IPS DF 19.7 (cell line): ENCODE measurements around the gene CFAP251.
"Not testable (repeated sequence)": the region's sequence is repeated elsewhere in the genome, so short reads cannot be mapped to it uniquely, and the experiment has no call there.

Experiments
- DNase-seq: peaks from one replicate; pipeline ENCODE4 v3.0.0-alpha.2; 2013; ENCODE audit warnings: low read depth, low spot score

Gene CFAP251

DNA sequence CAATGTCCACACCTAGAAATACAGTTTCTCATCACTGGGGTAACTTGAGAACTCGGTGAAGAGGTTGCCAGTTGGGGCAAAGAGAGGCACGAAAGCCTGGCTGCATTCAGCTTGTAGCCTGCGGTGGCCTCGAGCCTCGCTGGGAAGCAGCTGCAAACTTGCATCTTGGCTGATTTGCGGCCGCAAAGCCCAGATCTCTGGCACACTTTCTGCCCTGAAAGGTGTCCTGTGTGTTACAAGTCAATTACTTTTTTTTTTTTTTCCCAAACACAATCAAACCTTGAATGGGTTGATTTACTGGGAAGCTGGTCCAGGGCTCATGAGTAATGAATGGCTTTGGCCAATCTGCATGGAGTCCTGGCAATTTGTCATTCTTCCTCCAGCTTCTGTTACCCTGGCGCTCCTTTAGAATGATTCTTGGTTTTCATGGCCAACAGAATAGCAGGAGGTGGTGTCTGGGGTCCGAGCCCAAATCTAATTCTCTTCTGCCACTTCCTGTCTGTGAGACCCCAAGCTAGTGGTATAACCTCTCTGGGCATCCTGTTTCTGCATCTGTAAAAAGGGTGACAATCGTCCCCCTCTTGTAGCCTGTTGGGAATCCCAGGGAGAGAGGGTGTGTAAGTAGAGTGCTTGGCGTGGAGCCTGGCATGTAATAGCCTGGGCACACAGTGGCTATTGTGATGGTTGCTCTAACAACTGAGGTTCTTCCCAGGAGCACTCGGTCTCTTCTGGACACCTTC is 109.9 kb downstream of the CFAP251 start:
- DNase-seq = no peak

DNA sequence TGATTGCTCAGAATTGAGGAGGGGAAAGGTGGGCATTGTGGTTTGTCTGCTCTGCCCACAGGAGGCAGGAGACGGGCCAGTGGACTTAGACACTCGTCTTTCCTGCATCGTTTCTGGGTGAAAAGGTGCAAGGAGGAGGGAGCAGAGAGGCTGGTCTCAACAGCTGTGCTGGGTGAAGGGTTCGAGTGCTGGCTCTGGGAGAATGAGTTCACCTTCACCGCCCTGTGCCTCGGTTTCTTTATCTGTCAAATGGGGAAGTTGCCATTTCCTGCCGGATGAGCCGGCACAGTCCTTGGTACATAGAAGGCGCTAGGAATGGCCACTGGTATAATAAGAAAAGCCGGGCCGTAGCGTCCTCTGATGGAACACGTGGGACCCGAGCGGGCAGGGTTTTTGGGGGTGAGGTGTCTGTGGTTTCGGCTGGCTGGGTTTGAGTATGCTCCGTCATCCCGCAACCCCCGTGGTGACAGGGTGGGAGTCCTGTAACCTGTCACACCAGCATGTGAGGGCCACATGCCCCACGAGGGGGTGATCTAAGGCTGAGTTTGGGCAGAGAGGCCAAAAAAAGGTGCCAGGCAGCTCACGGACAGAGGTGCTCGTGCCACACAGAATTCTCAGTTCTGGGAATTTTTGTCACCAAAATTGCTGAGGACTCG is 110.6 kb downstream of the CFAP251 start:
- DNase-seq = no peak

DNA sequence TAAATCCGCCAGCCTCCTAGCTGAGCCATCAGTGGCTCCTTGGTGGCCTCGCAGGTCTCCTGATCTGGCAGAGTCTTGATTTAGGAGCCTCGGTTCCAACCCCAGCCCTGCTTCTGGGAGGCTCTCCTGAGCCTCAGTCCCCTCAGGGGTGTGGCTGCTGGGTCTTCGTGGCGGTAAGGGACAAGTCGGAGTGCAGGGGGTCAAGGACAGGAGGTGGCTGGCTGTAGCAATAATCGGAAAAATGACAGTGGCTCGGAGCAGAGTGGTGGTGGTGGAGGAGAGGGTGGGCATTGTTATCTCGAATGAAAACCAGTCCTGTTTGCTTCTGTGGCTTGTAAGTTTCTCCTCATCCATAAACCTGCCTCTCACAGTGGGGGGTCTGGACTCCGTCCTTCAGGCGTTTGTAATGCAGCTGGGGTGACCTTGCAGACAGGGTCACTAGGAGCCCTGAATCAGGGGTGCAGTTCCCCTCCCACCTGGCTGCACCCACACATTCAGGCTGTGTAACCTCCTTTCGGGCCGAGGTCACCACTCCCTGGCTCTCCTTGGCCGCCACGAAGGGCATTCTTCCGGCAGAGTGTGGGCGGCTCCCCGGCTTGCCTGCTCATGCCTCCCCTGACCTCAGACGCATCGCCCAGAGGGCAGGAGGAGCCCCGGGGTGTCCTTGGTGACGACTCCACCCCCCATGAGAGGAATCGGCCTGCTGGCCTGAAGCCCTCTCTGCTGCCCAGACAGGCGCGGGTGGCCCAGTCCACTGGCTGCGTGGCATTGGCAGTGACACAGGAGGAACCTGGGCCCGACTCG is 111.4 kb downstream of the CFAP251 start:
- DNase-seq = no peak

DNA sequence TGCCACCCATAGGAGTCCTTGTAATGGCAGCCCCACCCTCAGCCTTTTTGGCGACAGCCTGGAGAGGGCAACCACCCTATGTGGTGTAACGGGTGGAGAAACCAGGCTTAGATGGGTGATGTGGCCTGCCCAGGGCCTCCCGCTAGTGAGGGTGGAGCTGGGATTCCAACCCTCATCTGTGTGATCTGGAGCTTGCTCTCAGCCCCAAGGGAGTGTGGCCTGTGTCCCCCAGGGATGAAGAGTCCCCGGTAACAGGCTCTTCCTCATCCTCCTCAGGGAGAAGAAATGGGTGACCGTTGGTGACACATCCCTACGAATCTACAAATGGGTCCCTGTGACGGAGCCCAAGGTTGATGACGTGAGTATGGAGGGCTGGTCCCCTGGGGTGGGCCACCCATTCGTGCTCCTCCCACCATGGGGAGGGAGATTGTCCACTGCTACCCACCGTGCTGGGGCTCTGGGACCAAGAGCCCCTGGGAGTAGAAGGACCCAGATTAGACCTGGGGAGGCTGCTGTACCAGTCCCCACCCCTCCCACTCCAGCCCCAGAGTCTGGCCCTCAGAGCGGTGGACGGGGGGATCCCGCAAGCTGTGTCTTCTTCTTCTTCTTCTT is 112.1 kb downstream of the CFAP251 start:
- no peak for DNase-seq

DNA sequence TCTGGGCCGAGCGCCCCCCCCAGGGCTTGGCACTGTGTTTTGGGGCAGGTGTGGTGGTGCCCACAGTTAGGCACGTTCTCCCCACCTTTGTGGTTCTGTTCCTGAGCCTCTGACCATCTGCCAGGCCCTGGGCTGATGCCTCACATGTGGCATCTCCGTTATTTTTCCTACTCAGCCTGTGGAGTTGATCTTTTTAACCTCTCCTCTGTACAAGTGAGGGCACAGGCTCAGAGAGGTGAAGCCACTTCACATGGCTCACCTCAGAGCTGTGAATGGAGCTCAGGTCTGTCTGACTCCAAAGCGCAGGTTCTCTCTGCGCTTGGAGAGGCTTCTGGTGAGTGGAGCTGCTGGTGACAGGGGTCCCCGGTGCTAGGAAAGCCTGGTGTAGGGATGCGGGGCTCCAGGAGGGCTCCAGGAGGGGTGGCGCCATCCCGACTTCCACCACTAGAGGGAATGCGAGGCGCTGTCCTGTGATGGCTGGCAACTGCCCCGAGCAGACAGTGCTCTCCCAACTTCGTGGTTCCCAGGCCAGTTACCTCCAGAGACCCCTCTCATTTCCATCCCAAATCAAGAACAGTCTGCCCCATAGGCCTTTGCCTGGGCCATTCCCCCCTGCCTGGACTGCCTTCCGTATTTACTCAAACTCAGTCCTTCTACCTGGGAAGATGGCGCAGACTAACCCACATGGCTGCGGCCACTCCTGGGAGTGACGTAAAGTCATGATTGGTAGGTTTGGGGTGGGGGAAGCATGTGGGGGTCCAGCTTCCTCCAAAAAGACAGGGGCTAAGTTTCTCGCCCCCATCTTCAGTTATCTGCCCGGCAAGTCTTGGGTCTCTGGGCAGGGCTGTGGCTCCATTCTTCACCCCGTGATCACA is 113.2 kb downstream of the CFAP251 start:
- DNase-seq = no peak

DNA sequence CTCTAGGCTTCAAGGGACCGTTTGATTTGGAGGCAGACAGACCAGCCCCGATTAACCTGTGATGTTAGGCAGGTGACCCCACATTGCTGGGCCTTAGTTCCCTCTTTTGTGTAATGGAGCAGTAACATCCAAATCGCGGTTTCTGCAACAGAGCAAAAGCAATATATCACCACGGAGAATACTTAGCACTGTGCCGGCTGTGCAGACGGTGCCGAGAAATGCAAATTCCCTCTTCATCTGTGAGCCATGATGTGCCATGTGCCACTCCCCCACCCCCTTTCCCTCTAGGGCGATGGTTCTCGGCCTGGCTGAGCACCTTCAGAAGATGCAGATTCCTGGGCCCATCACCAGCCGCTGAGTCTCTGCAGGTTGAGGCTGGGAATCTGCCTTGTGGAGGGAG is 114.2 kb downstream of the CFAP251 start:
- DNase-seq = no peak

DNA sequence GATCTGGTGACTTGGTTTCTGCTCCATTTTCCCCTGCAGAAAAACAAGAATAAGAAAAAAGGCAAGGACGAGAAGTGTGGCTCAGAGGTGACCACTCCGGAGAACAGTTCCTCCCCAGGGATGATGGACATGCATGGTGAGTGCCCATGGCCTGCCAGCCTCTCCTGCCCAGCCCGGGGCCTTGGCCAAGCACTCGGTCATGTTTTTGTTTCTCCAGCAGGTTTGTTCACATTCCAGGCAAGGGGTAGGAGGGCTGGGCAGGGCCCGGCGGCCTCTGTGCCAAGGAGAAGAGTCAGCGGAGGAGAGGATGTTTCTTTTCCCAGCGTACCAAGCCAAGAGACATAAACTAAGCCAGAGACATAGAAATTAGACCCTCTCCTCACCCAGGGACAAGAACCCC is 116.9 kb downstream of the CFAP251 start:
- DNase-seq = no peak

DNA sequence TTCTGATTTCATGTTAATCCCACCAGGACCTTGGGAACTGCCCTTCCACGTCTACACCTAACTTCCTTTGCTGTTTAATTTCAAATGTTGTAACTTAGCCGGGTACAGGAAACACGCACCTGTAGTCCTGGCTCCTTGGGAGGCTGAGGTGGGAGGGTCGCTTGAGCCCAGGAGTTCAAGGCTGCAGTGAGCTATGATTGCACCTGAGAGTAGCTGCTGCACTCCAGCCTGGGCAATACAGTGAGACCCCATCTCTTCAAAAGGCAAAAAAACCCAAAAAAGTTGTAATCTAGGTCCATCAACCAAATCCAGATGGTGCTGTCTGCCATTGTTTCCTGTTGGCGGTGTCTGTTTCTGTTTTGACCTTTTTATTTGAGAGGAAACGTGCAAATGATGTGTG is 117.8 kb downstream of the CFAP251 start:
- no peak for DNase-seq

DNA sequence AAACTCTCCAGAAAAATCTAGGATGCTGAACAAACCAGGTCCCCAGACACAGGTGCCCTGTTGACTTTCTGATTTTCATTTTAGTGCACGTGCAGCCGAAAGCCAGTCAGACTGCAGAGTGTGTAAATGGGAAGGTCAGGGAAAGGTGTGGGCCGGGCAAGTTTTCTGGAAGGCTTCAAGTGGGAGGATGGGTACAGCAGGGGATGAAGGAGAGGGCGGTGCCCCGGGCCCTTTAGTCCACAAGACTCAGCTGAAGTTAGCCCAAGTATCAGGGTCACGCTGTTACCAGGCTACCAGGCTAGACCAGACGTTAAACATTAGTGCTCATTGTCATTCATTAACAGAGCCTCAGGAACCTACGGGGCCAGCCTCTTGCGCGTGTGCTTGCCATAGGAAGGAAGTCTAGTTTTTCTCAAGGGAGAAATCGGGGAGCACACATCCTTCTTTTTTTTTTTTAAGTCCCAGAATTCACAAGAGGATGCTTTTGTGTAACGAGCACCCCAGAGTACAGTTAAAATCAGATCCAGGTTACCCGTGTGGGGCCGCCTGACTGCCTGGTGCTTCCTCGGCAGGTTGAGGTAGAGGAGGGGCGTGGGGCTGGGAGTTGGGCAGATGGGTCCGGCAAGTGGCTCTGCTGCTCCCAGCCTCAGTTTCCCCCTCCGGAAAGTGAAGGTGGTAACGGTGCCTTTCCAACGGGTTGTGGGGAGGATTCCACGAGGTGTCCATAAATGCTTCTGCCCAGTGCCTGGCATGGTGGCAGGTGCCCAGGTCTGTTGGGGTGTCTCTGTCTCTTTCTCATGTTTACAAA is 122.4 kb downstream of the CFAP251 start:
- DNase-seq = no peak

DNA sequence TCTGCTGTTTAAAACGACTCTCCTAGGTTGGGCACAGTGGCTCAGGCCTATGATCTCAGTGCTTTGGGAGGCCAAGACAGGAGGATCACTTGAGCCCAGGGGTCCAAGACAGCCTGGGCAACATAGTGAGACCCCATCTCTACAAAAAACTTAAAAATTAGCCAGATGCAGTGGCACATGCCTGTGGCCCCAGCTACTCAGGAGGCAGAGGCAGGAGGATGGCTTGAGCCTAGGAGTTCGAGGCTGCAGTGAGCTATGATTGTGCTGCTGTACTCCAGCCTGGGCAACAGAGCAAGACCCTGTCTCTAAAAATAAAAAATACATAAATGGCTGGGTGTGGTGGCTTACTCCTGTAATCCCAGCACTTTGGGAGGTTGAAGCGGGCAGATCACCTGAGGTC is 123.1 kb downstream of the CFAP251 start:
- DNase-seq = not testable (repeated sequence)

DNA sequence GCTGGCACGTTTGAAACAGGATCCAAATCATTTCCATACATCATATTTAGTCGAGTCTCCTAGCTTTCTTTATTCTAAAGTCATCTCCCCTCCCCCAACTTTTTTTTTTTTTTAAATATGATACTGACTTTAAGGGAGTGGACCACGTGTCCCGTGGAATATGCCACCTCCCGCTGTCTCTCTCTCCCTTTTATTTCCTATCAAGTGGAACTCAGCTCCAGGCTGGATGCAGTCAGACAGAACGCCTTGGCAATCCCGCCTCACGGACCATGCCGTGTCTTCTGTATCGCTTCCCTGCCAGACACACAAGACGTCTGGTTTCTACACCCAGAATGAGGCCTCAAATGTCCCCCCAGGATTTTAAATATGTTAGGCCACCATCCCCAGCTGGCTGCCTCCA is 124.5 kb downstream of the CFAP251 start:
- DNase-seq = no peak

DNA sequence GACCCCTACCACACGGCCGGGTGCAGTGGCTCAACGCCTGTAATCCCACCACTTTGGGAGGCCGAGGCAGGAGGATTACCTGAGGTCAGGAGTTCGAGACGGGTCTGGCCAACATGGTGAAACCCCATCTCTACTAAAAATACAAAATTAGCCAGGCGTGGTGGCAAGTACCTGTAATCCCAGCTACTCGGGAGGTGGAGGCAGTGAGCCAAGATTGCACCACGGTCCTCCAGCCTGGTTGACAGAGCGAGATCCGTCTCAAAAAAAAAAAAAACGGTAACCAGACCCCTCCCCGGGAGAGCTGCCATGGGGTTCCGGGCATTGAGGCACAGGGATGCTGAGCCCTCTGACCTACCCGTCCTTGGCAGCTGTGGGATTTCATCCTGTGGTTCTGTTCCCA is 125.1 kb downstream of the CFAP251 start:
- DNase-seq = no peak

DNA sequence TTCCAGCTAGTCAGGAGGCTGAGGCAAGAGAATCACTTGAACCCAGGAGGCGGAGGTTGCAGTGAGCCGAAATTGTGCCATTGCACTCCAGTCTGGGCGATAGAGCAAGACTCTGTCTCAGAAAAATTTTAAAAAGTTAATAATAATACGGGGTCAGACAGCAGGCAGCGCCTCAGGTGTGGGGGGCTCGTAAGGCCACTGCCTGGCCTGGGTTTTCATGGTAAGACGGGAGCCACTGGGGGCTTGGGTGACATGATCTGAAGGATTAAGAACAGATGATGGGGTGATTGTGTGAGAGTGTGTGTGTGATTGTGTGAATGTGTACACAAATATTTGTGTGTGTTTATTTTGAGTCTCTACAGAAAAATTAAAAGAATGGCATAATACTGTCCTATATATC is 126.9 kb downstream of the CFAP251 start:
- no peak for DNase-seq

DNA sequence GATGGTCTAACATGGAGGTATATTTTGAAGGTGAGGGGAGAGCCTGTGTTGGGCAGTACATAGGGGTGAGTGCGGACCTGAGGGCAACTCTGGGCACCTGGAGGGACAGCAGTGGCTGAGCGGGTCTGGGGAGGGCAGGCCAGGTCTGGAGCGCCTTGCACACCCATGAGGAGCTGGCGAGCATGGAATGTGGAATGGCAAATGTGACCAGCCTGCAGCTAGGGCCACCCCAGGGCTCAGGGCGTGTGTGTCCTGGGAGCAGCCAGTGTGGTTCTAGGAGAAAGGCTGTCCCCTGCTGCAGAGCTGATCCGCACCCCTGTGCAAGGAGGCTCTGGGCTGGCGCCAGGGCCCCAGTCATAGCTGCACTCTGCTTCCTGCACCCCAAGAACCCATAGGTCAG is 127.8 kb downstream of the CFAP251 start:
- no peak for DNase-seq

DNA sequence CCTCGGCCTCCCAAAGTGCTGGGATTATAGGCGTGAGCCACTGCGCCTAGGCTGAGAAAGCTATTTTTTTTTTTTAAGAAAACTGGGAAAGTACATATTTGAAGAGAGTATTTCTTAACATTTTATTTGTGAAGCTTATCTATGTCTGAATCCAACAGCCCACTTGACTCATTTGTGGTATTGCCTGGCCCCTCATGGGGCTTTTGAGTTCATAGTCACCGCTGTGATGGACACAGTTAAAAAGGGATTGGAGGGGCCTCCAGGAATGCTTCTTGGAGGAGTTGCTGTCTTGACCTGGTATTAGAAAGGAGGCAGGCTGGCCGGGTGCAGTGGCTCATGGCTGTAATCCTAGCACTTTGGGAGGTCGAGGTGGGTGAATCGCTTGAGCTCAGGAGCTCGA is 129.8 kb downstream of the CFAP251 start:
- DNase-seq = no peak

DNA sequence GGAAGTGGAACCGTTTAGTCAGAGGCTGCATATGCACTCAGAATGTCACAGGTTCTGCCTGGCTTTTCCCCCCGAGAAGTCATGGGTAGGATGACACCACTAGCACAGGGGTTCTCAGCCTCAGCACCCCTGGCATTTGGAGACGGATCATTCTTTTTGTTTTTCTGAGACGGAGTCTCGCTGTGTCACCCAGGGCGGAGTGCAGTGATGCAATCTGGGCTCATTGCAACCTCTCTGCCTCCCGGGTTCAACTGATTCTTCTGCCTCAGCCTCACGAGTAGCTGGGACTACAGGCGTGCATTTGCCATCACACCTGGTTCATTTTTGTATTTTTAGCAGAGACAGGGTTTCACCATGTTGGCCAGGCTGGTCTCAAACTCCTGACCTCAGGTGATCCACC is 131.4 kb downstream of the CFAP251 start:
- no peak for DNase-seq

DNA sequence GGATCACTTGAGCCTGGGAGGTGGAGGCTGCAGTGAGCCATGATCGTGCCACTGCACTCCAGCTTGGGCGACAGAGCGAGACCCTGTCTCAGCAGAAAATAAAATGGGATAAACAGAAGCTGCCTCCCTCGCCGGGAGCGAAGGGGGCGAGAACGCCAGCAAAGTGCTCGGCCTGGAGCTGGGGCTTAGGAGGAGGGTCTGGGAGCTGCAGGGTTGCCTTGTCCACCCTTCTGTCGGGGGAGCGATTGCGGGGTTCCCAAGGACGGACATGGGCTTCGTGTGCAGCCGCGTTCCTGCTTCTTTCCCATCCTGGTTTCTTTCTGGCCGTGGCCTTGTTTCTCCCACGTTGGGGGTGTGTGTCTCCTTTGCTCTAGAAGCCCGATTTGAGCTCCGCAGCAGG is 132.3 kb downstream of the CFAP251 start:
- no peak for DNase-seq

DNA sequence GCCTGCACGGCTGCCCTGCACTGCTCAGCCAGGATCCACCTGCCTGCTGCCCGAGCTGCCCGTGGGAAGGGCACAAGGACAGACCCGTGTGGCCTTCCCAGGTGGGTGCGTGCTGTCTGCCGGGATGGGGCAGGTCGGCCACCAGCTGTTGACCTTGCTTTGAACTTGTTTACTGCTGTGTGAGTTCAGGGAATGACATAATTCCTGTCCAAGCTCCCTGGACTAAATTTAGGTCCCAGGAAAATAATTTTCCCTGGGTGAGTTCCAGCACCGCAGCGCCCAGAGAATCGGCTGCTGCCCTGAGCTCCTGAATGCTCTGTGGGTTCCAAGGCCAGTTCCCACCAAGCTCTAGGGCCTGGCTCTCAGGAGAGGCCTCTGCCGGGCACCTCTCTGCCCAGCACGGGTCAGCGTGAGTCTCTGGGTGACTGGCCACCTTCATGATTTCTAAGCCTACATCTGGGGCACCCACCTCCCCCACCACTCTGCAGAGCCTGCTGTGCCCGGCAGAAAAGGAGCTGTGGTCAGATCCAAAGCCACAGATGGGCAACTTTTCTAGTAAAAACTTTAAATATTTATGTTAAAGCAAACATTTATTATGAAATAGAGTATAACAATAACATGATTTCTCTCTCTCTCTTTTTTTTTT is 133.0 kb downstream of the CFAP251 start:
- no peak for DNase-seq

DNA sequence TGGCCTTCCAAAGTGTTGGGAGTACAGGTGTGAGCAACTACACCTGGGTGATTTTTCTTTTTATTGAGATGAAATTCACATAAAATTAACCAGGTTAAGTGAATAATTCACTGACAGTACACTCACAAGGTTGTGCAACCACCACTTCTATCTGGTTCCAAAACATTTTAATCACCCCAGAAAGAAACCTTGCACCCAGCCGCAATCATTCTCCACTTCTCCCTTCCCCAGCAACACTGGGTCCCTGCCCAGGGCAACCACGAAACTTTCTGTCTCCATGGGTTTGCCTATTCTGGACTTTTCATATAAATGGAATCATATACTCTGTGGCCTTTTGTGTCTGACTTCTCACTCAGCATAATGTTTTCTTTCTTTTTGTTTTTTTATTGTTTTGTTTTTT is 133.9 kb downstream of the CFAP251 start:
- DNase-seq = no peak
